ENCODE measurements around the gene IL16.

Gene IL16

DNA sequence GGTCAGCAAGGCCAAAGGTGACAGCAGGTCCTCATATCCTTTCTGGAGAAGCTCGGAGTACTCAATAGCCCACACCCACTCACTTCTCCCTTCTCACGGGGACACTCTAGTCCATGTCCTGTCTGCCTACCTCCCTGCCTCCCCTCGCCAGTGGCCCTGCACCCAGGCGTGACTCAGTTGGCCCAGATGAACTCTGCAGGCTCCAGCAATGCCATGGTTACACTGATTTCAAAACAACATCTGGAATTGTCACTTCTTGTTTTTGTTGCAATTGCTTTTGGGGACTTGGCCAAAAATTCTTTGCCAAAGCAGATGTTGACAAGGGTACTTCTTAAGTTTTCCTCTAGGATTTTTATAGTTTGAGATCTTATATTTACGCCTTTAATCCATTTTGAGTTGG lies 13.0 kb downstream of the IL16 start:
- FAIRE-seq: no peak

DNA sequence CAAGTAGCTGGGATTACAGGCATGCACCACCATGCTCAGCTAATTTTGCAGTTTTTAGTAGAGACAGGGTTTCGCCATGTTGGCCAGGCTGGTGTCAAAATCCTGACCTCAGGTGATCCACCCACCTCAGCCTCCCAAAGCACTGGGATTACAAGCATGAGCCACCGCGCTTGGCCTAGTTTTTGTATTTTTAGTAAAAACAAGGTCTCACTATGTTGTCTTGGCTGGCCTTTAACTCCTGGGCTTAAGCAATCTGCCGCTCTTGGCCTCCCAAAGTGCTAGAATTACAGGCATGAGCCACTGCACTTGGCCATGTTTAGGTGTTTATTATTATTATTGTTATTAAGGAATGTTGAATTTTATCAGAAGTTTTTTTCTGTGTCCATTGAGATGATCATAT lies 14.7 kb downstream of the IL16 start:
- FAIRE-seq: no peak

DNA sequence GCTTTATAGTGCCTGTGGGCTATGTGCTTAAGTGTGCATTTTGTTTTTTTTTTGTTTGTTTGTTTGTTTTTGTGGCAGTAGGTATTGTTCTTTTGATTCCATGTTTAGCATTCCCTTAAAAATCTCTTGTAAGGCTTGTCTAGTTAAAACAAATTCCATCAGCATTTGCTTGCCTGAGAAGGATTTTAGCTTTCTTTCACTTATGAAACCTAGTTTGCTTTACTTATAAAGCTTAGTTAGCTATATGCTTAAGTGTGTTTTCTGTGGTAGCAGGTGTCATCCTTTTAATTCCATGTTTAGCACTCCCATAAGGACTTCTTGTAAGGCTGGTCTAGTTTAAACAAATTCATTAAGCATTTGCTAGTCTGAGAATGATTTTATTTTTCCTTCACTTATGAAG lies 17.3 kb downstream of the IL16 start:
- FAIRE-seq: no peak

DNA sequence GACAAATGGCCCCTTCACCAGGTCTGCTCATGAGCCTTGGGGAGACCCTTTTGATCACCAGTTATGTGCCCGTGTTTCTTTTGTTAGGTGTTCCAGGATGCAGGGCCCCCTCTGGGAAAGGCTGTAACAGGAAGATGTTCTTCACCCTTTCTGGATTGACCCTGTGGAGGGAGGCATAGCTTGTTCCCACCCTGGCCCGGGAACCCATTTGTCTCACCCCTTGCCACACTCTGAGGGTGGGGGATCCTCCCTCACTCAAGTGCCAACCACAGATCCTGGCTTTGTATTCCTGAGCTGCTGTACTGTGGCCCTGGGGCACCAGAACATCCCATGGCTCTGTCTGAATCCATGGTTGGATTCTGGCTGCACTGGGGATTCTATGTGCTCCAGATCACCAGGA lies 18.9 kb downstream of the IL16 start:
- FAIRE-seq: no peak

DNA sequence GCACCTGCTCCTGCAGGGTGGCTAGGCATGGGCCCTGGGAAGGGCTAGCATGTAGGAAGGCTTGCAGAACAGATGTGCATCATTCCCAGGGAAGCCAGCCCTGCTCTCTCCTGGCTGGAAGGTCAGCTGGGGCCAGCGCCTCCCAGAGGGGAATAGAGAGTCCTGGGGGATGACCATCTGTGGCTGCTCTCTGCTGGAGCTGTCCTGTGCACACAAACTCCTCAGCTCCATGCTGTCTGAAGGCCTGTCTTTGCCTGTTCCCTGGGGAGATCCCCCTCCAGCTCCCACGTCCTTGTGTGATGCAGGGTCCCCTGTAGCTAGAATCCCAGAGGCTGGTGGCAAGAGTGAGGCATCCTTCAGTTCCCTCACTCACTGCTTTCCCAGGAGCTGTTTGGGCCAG lies 19.3 kb downstream of the IL16 start:
- no peak for FAIRE-seq

DNA sequence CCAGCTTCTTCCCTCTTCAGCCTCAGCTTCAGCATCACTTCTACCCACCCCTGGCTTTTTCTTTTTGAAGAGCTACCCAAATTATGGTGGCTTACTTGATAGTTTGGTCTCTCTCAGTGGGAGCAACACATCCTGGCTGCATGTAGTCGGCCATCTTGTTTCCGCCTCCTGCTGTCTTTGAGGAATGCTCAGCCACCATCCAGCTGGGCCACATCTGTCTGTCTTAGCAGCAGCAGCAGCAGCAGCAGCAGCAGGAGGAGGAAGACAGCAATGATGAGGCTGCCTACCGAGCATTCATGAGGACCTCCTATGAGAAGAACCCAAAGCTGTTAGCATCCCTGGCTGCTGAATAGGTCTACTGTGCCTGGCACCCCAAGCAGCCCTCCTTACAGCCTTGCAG lies 19.7 kb downstream of the IL16 start:
- no peak for FAIRE-seq

DNA sequence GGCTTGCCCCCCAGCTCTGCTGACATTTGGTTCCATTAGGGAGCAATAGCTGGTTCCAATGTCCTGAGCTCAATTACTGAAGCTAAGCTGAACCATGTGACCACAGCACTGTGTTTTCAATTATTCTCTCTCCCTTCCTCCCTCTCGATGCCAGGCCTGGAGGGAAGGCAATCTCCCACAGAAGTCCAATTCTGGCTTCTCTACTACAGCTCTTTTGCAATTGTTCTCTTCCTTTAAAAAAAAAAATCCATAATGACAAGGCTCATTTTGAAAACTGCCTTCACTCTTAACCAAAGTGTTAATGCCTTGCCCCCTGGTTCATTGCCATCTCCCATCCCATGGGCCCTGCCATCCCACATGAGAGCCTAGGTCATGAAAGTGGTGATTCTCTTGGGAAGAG lies 24.8 kb downstream of the IL16 start:
- FAIRE-seq: no peak

DNA sequence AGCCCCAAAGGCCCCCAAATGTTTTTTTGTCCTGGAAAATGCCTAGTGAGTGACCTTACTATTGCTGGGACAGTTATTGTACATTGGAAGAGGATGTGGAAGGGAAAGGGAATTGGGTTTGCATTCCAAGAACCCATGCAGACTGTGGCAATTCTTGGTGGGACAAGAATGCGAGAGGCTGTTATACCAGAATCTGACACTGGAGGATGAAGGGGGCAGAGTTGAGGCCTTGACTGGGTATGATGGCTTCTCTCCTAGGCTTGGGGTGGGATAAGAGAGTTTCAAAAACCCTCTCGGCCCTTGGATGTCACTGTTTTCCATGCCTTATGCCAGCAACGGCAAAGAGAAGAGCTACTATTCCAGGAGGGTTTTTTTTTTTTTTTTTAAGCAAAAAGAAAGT lies 25.3 kb downstream of the IL16 start:
- no peak for FAIRE-seq

DNA sequence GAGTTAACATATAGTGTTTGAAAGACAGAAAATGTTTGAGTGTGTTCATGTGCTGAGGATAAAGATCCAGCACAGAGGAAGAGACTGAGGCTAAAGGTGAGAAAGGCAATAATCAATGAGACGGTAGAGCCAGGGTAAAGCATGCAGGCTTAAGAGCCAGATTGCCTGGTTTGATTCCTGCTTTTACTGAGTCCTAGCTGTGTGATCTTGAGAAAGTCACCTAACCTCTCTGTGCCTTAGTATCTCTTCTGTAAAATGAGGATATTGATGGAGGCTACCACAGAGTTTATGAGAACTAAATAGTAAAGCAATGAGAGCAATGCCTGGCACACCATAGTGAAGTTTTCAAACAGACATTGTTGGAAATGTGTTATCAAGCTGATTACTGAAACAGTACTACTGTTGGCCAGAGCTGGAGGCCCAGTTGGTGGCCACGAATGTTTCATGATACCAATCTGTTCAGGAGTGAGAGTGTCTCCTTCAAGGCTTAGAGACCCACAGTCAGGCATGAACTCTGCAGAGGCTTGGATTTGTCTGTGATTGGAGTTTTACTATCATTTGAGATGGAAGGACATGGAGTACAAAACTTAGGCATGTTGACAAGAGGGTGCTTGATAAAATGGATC lies 26.8 kb downstream of the IL16 start:
- no peak for FAIRE-seq

DNA sequence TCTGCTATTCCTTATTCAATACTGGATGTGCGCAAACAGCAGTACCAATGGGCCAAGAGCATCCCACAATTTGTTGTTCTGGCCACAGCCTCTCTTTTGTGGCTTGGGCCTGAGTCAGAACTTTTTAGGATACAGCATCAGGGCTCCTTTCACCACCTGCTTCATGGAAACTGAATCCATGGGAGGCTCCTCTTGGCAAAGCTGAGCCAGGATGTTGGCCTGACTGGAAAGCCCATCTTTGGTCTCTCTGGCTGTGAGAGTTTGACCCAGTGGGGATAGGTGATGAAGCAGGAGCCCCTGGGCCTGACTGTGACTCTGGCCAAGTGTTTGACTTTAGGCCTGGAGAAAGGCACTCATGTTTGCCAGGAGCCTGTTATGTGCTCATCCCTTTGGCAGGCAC lies 27.6 kb downstream of the IL16 start:
- FAIRE-seq: no peak

DNA sequence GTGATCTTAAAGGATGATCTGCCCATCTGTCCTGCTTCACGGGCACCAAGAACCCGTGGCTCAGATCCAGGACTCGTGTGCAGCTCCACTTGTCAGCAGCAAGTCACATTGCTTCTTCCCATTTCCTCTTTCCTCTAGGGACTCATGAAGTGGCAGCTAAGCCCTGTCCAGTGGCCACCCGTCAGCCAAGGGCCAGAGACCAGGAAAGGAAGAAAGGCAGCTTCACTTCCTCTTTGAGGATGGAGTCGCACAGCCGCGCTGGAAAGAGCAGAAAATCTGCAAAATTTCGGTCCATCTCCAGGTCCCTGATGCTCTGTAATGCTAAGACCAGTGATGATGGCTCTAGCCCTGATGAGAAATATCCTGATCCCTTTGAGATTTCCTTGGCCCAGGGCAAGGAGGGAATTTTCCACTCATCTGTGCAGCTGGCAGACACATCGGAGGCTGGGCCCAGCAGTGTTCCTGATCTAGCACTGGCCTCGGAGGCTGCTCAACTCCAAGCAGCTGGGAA lies 28.5 kb downstream of the IL16 start:
- FAIRE-seq: no peak

DNA sequence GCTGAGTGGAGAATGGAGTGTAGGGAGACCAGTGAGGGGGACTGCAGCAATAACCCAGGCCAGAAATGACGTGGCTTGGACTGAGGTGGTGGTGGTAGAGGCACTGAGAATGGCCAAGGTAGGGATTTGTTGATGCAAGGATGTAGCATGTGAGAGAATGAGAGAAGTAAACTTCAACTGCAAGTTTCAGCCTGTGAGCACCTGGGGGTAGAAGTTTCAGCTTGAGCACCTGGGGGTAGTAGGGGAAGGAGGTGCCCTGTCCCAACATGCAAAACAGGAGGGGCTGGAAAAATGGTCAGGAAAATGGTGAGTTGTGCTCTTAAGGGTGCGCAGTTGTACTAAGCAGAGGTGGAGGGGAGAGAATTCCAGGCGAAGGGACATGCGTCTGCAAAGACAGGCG lies 31.0 kb downstream of the IL16 start:
- FAIRE-seq: no peak

DNA sequence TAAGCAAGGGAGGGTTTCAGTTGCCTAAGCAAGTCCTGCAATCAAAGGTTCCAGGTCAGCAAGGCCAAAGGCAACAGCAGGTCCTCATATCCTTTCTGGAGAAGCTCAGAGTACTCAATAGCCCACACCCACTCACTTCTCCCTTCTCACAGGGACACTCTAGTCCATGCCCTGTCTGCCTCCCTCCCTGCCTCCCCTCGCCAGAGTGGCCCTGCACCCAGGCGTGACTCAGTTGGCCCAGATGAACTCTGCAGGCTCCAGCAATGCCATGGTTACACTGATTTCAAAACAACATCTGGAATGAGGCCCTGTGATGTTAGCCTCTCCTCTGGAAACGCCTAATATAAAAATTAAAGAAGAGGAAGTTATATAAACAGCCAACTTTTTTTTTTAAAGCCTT lies 32.9 kb downstream of the IL16 start:
- FAIRE-seq: no peak

DNA sequence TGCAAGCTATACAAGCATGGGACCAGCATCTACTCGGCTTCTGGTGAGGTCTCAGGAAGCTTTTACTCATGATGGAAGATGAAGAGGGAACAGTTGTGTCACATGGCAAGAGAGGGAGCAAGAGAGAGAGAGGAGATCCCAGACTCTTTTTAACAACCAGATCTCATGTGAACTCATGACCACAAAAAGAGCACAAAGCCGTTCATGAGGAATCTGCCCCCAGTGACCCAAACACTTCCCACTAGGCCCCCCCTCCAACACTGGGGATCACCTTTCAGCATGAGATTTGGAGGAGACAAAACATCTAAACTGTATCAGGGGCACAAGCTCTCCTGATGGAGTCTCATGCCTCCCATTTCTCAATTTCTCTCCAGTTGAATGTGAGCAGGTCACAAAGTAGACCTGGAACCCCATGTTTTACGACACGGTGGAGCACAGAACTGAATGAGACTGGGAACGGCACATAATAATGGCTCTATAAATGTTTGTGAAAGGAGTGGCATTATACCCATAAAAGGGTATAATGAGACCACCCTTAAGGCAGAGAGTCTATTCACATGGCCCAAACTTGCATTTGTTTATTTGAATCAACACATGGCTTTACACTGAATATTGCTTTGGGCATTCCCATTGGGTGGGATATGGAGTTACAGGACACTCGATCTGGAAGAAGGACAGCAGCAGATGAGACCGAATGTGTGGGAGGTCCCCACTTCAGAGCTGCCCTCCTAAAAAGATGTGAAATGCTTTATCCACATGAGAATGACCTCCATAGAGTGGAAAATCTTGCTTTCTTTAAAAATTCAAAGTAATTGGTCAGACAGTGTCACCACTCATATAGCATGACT lies 38.8 kb downstream of the IL16 start:
- FAIRE-seq: no peak

DNA sequence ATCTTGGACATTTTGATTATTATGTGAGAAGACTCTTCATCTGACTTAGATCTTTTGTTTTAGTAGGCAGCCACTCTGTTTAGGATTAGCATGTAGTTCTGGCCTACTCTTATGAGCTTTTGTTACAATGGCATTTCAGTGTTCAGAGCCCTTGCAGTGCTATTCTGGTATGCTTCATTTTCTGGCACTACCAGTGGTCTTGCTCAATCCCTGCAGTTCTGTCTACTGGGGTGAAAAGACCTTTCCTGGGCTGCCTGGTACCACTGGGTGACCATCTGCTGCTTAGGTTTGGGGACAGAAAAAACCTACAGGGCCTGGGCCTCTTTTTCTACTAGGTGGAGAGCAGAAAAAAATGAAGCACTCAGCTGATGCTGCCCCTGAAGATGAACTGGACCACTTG lies 42.5 kb downstream of the IL16 start:
- no peak for FAIRE-seq

DNA sequence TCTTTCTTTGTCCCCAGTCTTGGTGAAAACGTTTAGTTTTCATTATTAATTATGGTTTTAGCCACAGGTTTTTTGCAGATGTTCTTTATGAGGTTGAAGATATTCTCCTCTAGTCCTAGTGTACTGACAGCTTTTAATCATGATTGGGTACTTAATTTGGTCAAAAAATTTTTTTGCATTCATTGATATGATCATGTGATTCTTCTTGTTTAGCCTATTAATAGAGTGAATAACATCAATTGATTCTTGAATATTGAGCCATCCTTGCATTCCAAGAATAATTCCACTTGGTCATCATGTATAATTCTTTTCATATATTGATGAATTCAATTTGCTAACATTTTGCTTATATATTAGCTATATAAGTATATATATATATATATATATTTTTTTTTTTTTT lies 46.1 kb downstream of the IL16 start:
- FAIRE-seq: no peak

DNA sequence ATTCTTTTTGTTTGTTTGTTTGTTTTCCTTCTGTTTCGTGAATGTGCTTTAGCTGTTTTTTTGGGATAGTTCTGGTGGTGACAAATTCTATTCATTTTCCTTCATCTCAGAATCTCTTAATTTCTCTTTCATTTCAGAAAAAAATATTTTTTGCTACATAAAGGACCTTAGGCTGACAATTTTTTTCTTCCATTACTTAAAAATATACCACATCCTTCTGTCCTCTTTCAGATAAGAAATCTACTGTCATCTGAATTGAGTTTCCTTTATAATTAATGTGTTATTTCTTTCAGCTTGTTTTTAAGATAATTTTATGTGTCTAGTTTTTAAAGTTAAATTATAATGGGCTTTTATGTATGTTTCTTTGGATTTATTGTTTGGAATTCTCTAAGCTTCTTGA lies 47.6 kb downstream of the IL16 start:
- no peak for FAIRE-seq

DNA sequence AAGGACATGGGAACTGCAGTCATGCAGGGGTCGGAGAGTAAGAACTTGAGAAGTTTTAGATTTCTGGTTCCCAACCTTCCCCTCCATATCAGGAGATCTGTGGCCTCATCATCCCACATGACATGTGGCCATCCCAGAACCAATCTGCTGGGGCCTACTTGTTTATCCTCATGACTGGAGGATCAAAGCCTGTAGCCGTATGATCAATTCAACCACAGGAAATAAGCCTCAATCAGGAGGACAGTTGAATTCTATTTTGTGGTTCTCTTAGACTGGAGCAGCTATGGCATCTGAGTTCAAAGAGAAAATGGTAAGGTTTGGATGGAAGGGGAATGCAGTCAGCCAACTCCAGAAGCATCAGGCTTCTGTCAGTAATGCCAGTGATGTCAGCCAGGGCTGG lies 57.2 kb downstream of the IL16 start:
- no peak for FAIRE-seq

DNA sequence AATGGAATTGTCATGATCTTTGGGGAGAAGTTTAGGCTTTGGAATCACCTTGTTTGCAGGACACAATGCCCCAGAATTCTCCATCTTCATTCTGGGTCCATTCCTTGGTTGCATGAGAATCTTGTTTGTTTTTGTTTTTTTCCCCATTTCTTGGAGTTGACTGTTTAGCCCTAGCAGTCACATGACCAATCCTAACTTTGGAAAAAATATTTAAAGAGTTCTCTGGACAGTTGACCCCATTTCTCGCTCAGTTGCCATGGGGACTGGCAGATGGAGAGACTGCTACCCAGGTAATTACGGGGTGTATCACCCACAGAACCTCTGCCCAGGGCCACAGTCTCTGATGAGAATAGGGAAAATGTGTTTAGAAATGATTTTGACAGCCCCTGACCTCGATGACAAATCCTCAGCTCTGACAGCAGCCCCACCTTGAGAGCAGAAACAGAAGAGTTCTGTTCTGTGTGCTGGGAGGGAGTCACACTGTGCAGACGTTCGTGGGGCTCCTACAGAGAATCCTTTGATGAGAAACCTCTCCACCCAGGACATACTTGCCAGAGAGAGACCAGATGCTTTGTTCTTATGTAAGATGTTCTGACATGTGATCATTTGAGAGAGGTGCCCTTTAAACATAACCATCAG lies 57.7 kb downstream of the IL16 start:
- FAIRE-seq: no peak

DNA sequence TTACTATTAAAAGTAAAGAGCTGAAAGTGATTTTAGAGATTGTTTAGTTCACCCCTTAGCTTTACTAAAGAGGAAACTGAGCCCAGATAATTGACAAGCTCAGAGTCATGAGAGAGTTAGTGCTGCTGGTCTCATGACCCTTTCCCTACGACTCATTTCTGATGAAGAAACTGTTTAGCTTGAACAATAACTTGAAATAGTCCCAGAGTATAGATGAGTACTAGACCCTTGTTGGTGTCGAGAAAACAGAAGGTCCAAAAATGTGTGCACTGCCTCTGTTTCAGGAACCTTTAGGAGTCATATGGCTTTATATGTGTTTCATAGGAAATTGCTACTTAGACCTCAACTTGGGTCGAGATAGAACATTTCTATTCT lies 58.2 kb downstream of the IL16 start:
- FAIRE-seq: no peak

DNA sequence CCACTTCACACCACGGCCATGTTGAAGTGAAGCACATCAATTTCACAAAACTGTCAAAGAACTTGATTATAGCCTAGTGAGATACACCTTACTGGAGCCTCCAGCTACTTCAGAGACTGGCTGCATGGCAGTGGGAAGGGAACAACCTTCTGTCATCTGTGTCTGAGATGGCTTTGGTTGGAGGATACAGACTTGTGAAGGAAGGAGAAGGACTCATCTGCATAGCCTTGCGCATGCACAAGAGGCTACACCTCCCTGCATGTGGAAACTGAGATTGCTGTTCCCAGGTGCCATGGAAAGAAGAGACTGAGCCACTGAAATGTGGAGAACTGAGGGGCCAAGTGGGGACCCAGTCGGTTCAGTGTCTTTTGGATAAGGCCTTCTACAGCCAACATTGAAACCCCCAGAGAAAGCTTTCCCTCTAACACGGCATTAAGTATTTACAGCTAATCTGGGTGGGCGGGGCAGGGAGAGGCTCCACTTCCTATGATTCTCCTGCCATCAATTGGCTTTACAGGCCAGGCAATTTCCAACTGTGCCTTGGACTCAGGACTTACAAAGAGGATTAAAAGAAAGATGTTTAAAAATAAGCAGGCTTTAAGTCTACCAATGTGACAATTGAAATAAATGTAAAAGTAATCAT lies 58.8 kb downstream of the IL16 start:
- FAIRE-seq: no peak

DNA sequence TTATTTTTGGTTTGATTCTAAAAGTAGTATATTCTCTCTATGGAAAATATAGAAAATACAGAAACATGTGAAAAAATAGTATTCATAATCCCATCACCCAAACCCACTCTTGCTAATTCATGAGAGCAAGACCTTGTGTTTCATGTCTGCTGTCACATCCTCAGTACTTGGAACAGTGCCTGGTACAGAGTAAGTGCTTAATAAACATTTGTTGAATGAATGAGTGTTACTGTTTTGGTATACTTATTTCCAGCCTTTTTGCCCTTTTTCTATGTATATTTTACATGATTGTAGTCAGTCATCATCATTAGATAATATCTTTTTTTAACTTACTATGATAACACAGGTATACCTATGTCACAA lies 59.3 kb downstream of the IL16 start:
- FAIRE-seq: no peak

DNA sequence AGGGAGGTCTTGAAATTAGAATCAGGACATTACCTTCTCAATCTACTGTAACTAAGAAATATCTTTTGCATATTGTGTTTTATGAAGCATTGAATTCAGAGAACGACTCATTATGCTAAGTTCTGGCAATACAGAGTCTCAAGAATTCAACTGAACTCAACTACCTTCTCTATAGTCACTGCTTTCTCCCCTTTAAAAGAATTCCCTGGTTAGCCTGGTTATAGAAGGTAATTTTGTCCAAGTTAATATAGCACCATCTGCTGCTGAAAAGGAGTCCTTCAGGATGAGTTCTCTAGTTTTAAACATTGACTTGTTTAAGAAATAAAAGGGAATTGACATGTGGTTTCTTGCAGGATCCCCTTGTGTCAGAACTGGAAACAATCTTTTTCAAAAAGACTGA lies 60.2 kb downstream of the IL16 start:
- FAIRE-seq: no peak

DNA sequence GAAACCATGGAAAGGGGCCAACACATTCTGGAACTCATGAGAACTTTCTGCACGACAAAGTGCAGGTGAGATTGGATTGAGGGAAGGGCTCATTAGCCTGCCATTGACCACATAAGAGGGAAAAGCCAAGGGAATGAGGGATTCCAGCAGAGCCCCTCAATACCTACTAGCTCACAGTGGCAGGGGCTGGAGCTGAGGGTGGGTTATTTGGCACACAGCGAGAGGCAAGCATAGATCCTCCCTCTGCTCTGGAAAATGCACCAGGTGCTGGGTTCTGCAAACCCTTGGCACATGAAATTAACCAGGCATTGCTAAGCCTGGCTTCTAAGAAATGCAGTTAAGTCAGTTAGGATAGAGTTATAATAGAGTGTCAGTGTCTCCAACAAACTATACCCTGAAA lies 60.8 kb downstream of the IL16 start:
- no peak for FAIRE-seq
